GM19193 (cell line): ENCODE measurements around the gene FKRP.
A peak's percentile ranks its signal among the peaks of the same experiment; 100 is the strongest.

Experiments used
- POLR2A ChIP-seq: IDR thresholded peaks from 4 replicates; pipeline ENCODE4 v1.6.1; 2011; ENCODE audit not compliant: insufficient read depth, insufficient read length; ENCODE audit errors: extremely low read depth

Gene FKRP

GRCh38 chr19:46733690-46734292 lies 12.1 kb upstream of the FKRP start:
- no peak for TF ChIP-seq POLR2A

- no peak for TF ChIP-seq POLR2A
Observed at GRCh38 chr19:46736531-46737297, 9.1 kb upstream of the FKRP start.

GRCh38 chr19:46737298-46737654 lies 8.6 kb upstream of the FKRP start:
- TF ChIP-seq POLR2A = no peak

- no peak for TF ChIP-seq POLR2A
Observed at GRCh38 chr19:46737761-46738171, 8.1 kb upstream of the FKRP start.

- TF ChIP-seq POLR2A = no peak
Observed at GRCh38 chr19:46739290-46739771, 6.5 kb upstream of the FKRP start.

GRCh38 chr19:46741447-46741846 lies 4.4 kb upstream of the FKRP start:
- no peak for TF ChIP-seq POLR2A

- no peak for TF ChIP-seq POLR2A
Observed at GRCh38 chr19:46742926-46743480, 2.9 kb upstream of the FKRP start.

- TF ChIP-seq POLR2A = no peak
Observed at GRCh38 chr19:46744005-46744691, 1.7 kb upstream of the FKRP start.

- TF ChIP-seq POLR2A = no peak
Observed at GRCh38 chr19:46745030-46745429, 827 bp upstream of the FKRP start.

- peak; percentile 66 for TF ChIP-seq POLR2A
Observed at GRCh38 chr19:46746281-46747057, 612 bp downstream of the FKRP start, which contains the start of gene STRN4. TSS of gene STRN4 (minus strand) at chr19:46746450. CDS start at chr19:46746430, 20 bp downstream.

GRCh38 chr19:46748325-46749109 lies 2.7 kb downstream of the FKRP start:
- TF ChIP-seq POLR2A = no peak

GRCh38 chr19:46753420-46754155 lies 7.7 kb downstream of the FKRP start:
- no peak for TF ChIP-seq POLR2A
